ENCODE measurements around the gene ENPP1. TPM values are rescaled to one million over a fixed set of nuclear protein-coding genes. Genes with fewer than 3 reads are reported as not detected.

The ENPP1 gene
- total and polyA plus RNA-seq, 2 donors (not counting 3 experiments of a cell fraction or from before 2014, with no cell fraction given): 0.36 to 1.4 TPM

DNA sequence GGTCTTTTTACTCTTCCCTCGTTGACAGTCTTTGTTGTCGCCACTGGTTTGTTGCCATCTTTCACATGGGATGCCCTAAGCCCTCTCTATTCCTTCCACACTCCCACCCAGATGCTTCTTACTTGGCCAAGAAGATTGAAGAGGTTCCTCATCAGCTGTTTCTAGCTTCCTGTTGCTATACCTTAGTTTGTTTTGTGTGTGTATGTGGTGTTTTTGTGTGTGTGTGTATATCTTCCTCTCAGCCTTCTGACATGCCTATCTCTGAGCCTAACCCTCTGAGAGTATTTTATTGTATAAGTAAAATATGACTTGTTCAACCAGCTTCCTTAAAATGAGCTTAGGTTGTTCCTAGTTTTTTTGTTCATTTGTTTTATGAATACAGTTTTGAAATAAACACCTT is 35.9 kb downstream of the ENPP1 start:
- dilution Hi-C loops (cut with MboI; ENCODE audit: extremely low pct_ligation_motif_present, low sequenced_read_pairs) (no loop called here), intact Hi-C loops (cut with micrococcal nuclease) (no loop called here)
- Histone ChIP-seq H4K20me1 (replicated peaks; ENCODE audit: control insufficient read depth, extremely low read depth, insufficient read depth, low read length) (no peaks in the 10 kb centered on the region), H3K4me2 (ENCODE audit: insufficient read depth, low read length) (no peak overlapping the region), H3K4me3 (replicated peaks in 1 of 3; ENCODE audit: insufficient read depth in 1 of 3, low read depth in 1 of 3, low read length in 3 of 3) (no peak overlapping the region), H3K9me1 (replicated peaks; ENCODE audit: control insufficient read depth, extremely low read depth, insufficient read depth, low read length) (no peaks in the 10 kb centered on the region), H2AFZ (ENCODE audit: low read depth, low read length) (no peak overlapping the region), H3K36me3 (ENCODE audit: control insufficient read depth in 2 of 2, extremely low read depth in 1 of 2, insufficient read depth in 2 of 2, low read length in 2 of 2) (no peaks in the 10 kb centered on the region), H3K9me3 (replicated peaks; ENCODE audit: control insufficient read depth, insufficient read depth, low read length) (no peaks in the 10 kb centered on the region), H3K79me2 (ENCODE audit: control insufficient read depth, insufficient read depth, low read length) (no peaks in the 10 kb centered on the region), H3K27me3 (ENCODE audit: control insufficient read depth in 2 of 2, insufficient read depth in 2 of 2, low read length in 2 of 2) (peaks cover 0 to 5% of the 10 kb centered on the region in 2 experiments), H3K27ac (ENCODE audit: insufficient read depth, low read depth, low read length) (no peak overlapping the region), H3K4me1 (ENCODE audit: control insufficient read depth, extremely low read depth, insufficient read depth, low read length) (no peaks in the 10 kb centered on the region), H3K9ac (replicated peaks; ENCODE audit: extremely low read depth, insufficient read depth, low read length) (no peak overlapping the region)
- FAIRE-seq (no peak), DNase-seq (ENCODE audit: low read depth, low spot score) (no peak)
- POLR2A ChIA-PET: no interaction called here
- TF ChIP-seq POLR2A (IDR thresholded peaks at IDR 0.05; ENCODE audit: low read depth, low read length): no peak
- no peak for TF ChIP-seq MYC (IDR thresholded peaks at IDR 0.05; ENCODE audit: low read depth, low read length)
- TF ChIP-seq JUN (IDR thresholded peaks at IDR 0.05; ENCODE audit: borderline replicate concordance, insufficient read depth, insufficient read length, low read depth): no peak
- no peak for TF ChIP-seq EZH2 (IDR thresholded peaks at IDR 0.05; ENCODE audit: borderline replicate concordance, low read depth, low read length, severe bottlenecking)
- no peak for TF ChIP-seq MAX (IDR thresholded peaks at IDR 0.05; ENCODE audit: insufficient read depth, insufficient read length)
- TF ChIP-seq GATA2 (IDR thresholded peaks at IDR 0.05; ENCODE audit: insufficient read depth, insufficient read length, low read depth, low read length): no peak
- TF ChIP-seq CTCF (IDR thresholded peaks at IDR 0.05; ENCODE audit: extremely low read depth in 1 of 2, insufficient read depth in 1 of 2, low read depth in 1 of 2, low read length in 2 of 2): no peak
- no peak for TF ChIP-seq POLR2AphosphoS5 (IDR thresholded peaks at IDR 0.05; ENCODE audit: insufficient read depth, low read depth, low read length)
- TF ChIP-seq FOS (IDR thresholded peaks at IDR 0.05; ENCODE audit: borderline replicate concordance, insufficient read depth, low read length): no peak
- CTCF ChIA-PET: interaction anchor here (0.7 to 1.7 kb wide), 4 partner anchors 16 to 1688 kb away, joined by 3 to 5 read pairs (median 3); no protein-coding TSS in a partner anchor
- no TSS peak for BruUV-seq (replicated peaks)
